ENCODE results near the gene DYDC2.

DYDC2 gene

GRCh38 chr10:80372675-80373074 is 16.1 kb downstream of the DYDC2 start:
- no peak for DNase-seq (ENCODE audit: low read depth)

- DNase-seq (ENCODE audit: low read depth): no peak
These were observed 16.9 kb downstream of the DYDC2 start for GRCh38 chr10:80373502-80373901.

- DNase-seq (ENCODE audit: low read depth): no peak
These were observed 23.1 kb downstream of the DYDC2 start for GRCh38 chr10:80379701-80380100.

GRCh38 chr10:80380185-80380584 is 23.6 kb downstream of the DYDC2 start:
- DNase-seq (ENCODE audit: low read depth): no peak

- DNase-seq (ENCODE audit: low read depth): peak; percentile 26
These were observed 26.4 kb downstream of the DYDC2 start for GRCh38 chr10:80382989-80383388.

- DNase-seq (ENCODE audit: low read depth): no peak
These were observed 34.2 kb downstream of the DYDC2 start for GRCh38 chr10:80390740-80391139.

GRCh38 chr10:80392250-80392649 is 35.7 kb downstream of the DYDC2 start:
- no peak for DNase-seq (ENCODE audit: low read depth)

GRCh38 chr10:80394358-80394916 is 37.9 kb downstream of the DYDC2 start:
- DNase-seq (ENCODE audit: low read depth): no peak

GRCh38 chr10:80397014-80397413 is 40.4 kb downstream of the DYDC2 start:
- DNase-seq (ENCODE audit: low read depth): no peak

GRCh38 chr10:80400136-80400804 is 43.7 kb downstream of the DYDC2 start:
- DNase-seq (ENCODE audit: low read depth): no peak

GRCh38 chr10:80405035-80405434 is 48.5 kb downstream of the DYDC2 start:
- DNase-seq (ENCODE audit: low read depth): no peak

GRCh38 chr10:80405626-80406025 is 49.0 kb downstream of the DYDC2 start:
- DNase-seq (ENCODE audit: low read depth): no peak

GRCh38 chr10:80406204-80406603 is 49.6 kb downstream of the DYDC2 start:
- DNase-seq (ENCODE audit: low read depth): no peak

- peak; percentile 25 for DNase-seq (ENCODE audit: low read depth)
These were observed 51.2 kb downstream of the DYDC2 start for GRCh38 chr10:80407812-80408241.

GRCh38 chr10:80408242-80409101 is 51.9 kb downstream of the DYDC2 start, which contains the start of gene PRXL2A:
Gene PRXL2A (plus strand): TSS chr10:80408551. CDS start chr10:80420468, 11,917 bp downstream.
- peak; percentile 74 for DNase-seq (ENCODE audit: low read depth)

GRCh38 chr10:80409121-80409520 is 52.5 kb downstream of the DYDC2 start:
- no peak for DNase-seq (ENCODE audit: low read depth)

GRCh38 chr10:80410122-80410521 is 53.5 kb downstream of the DYDC2 start:
- no peak for DNase-seq (ENCODE audit: low read depth)

GRCh38 chr10:80410578-80411145 is 54.1 kb downstream of the DYDC2 start:
- no peak for DNase-seq (ENCODE audit: low read depth)

- no peak for DNase-seq (ENCODE audit: low read depth)
These were observed 54.7 kb downstream of the DYDC2 start for GRCh38 chr10:80411267-80411668.

GRCh38 chr10:80411681-80412220 is 55.2 kb downstream of the DYDC2 start:
- DNase-seq (ENCODE audit: low read depth): no peak

GRCh38 chr10:80412486-80412885 is 55.9 kb downstream of the DYDC2 start:
- no peak for DNase-seq (ENCODE audit: low read depth)

- no peak for DNase-seq (ENCODE audit: low read depth)
These were observed 56.9 kb downstream of the DYDC2 start for GRCh38 chr10:80413271-80413996.

All from activated gamma-delta T cell treated with anti-CD3 and anti-CD28 coated beads, Interleukin-2, amount 50 U/mL, for 16 hours (primary cell).